Aorta (tissue), 5 donors: ENCODE data around the gene LPP. TPM values are rescaled to one million over a fixed set of nuclear protein-coding genes. Genes with fewer than 3 reads are reported as not detected.

Experiments
- ATAC-seq: fragments of 200-7000 bp; cut with Tn5 transposase; one replicate; pipeline ENCODE4 v1.9.1; 2022; ENCODE audit warnings: moderate library complexity; ENCODE audit not compliant: low FRiP score
- DNase-seq, 2 donors: peaks; one replicate each; pipeline ENCODE4 v3.0.0-alpha.2; 2020
- H3K27ac ChIP-seq, 2 donors: one replicate each; pipeline ENCODE4 v1.5.1; 2013; ENCODE audit warnings: low read length in 2 of 2, mild to moderate bottlenecking in 2 of 2, moderate library complexity in 2 of 2, control low read depth in 1 of 2, inconsistent platforms in 1 of 2, low read depth in 1 of 2
- H3K27me3 ChIP-seq, 2 donors: one replicate each; pipeline ENCODE4 v1.6.1; 2013; ENCODE audit warnings: control low read depth in 1 of 2, low read length in 1 of 2, mild to moderate bottlenecking in 1 of 2, moderate library complexity in 1 of 2; ENCODE audit not compliant: insufficient read depth in 2 of 2, control insufficient read depth in 1 of 2
- H3K36me3 ChIP-seq, 2 donors: one replicate each; pipeline ENCODE4 v1.6.1; 2013; ENCODE audit warnings: control low read depth in 1 of 2, low read length in 1 of 2, mild to moderate bottlenecking in 1 of 2; ENCODE audit not compliant: insufficient read depth in 2 of 2, control insufficient read depth in 1 of 2
- H3K4me1 ChIP-seq, 2 donors: one replicate each; pipeline ENCODE4 v1.6.1; 2013; ENCODE audit warnings: low read length in 2 of 2, control low read depth in 1 of 2, mild to moderate bottlenecking in 1 of 2, moderate library complexity in 1 of 2; ENCODE audit not compliant: insufficient read depth in 2 of 2, control insufficient read depth in 1 of 2
- H3K4me3 ChIP-seq, 2 donors: one replicate each; pipeline ENCODE4 v1.5.1; 2013; ENCODE audit warnings: low read length in 2 of 2, control low read depth in 1 of 2, mild to moderate bottlenecking in 1 of 2
- H3K9me3 ChIP-seq: one replicate; pipeline ENCODE4 v1.6.1; 2013; ENCODE audit warnings: mild to moderate bottlenecking, low read length; ENCODE audit not compliant: control insufficient read depth
- WGBS, 2 donors: extraction: QIAGEN DNeasy Blood & Tissue Kit; methylation state at CpG; one replicate each; pipeline ENCODE4 v1.1.7; 2013; 5-methylcytosine and 5-hydroxymethylcytosine counted together
- intact Hi-C, 2 donors: fragments of 100-400 bp; cut with DNase I; formaldehyde crosslinking; loops; one replicate each; pipeline versions ENCODE4 v1.14.2 to v1.15.0; 2022
- polyA plus RNA-seq, 2 donors: library from polyadenylated mRNA; stranded (reverse); fragments of 200-250 nt; gene quantifications; one replicate each; pipeline ENCODE4 v1.2.3, GENCODE V29; 2013
- total RNA-seq, 2 donors: library from RNA; stranded (reverse); fragmentation: NEBNext Ultra II Directional; extraction: Animal tissue kit (Norgen Biotek cat#: 25700); gene quantifications; one replicate each; pipeline ENCODE4 v1.2.1, GENCODE V29; 2021
- donor health status: healthy with polysubstance abuse.
- donor health status: Bipolar disorder and iron deficiency.
- donor health status: DM: no; HTN: no; CAD: no.
- donor health status: DM: no; HTN: no; CAD: no.
- donor health status: DM: yes; HTN: yes; CAD: no.

Gene LPP
- total and polyA plus RNA-seq, 4 donors: 37.7 to 2,536 (median 527) TPM

GRCh38 chr3:188574885-188575284, 420.9 kb downstream of the LPP start:
- WGBS, 2 donors: 72 to 76% methylated on average over 5 of the region's 5 CpGs
- no peak overlapping the region for H3K4me3 ChIP-seq
- no peaks in the 10 kb centered on the region for H3K36me3 ChIP-seq
- intact Hi-C loops: loop anchor here in 1 of 2 donors (5.0 to 10.0 kb wide), 2 partner anchors 370 to 523 kb away; no protein-coding TSS in a partner anchor
- DNase-seq (no peak), ATAC-seq (no peak)
- H3K4me1 ChIP-seq: peaks cover 6 to 16% of the 10 kb centered on the region in 2 donors
- no peaks in the 10 kb centered on the region for H3K27me3 ChIP-seq
- peak overlapping the region in 1 of 2 donors; percentile 51 for H3K27ac ChIP-seq
- H3K9me3 ChIP-seq: no peaks in the 10 kb centered on the region

- no peak for DNase-seq
- intact Hi-C loops: loop anchor here in 1 of 2 donors (5.0 to 10.0 kb wide), 2 partner anchors 369 to 523 kb away; no protein-coding TSS in a partner anchor
- Histone ChIP-seq H3K27me3 (no peaks in the 10 kb centered on the region), H3K4me3 (no peak overlapping the region), H3K27ac (no peak overlapping the region), H3K36me3 (no peaks in the 10 kb centered on the region), H3K4me1 (peaks cover 4 to 16% of the 10 kb centered on the region in 2 donors), H3K9me3 (no peaks in the 10 kb centered on the region)
- WGBS, 2 donors: 81 to 82% methylated on average over 6 of the region's 6 CpGs
- no peak for ATAC-seq
These were observed 421.5 kb downstream of the LPP start for GRCh38 chr3:188575501-188575900.

- no peak for DNase-seq
- Histone ChIP-seq H3K4me1 (peaks cover 4 to 13% of the 10 kb centered on the region in 2 donors), H3K27me3 (no peaks in the 10 kb centered on the region), H3K9me3 (no peaks in the 10 kb centered on the region), H3K27ac (peak overlapping the region in 1 of 2 donors; percentile 79), H3K36me3 (no peaks in the 10 kb centered on the region), H3K4me3 (no peak overlapping the region)
- no peak for ATAC-seq
- intact Hi-C loops: loop anchor here in 1 of 2 donors (5.0 to 10.0 kb wide), 2 partner anchors 367 to 525 kb away; no protein-coding TSS in a partner anchor
- 47 to 82% methylated on average over 1 to 2 of the region's 3 CpGs for WGBS, 2 donors
These were observed 423.6 kb downstream of the LPP start for GRCh38 chr3:188577539-188577938.

GRCh38 chr3:188578576-188579363, 424.8 kb downstream of the LPP start:
- H3K27me3 ChIP-seq: no peaks in the 10 kb centered on the region
- no peaks in the 10 kb centered on the region for H3K9me3 ChIP-seq
- DNase-seq: peak; percentile 77 to 86
- peak overlapping the region; percentile 79 to 100 for H3K27ac ChIP-seq
- 3 to 8% methylated on average over 6 of the region's 6 CpGs for WGBS, 2 donors
- intact Hi-C loops: loop anchor here in 1 of 2 donors (5.0 to 10.0 kb wide), 2 partner anchors 366 to 526 kb away; no protein-coding TSS in a partner anchor
- peak; percentile 88 for ATAC-seq
- no peaks in the 10 kb centered on the region for H3K36me3 ChIP-seq
- no peak overlapping the region for H3K4me3 ChIP-seq
- peaks cover 6 to 15% of the 10 kb centered on the region in 2 donors for H3K4me1 ChIP-seq

- intact Hi-C loops: loop anchor here in 1 of 2 donors (10.0 kb wide), 3 partner anchors 145 to 835 kb away; partner anchors contain the start of gene BCL6
- Histone ChIP-seq H3K4me1 (peaks cover 6 to 17% of the 10 kb centered on the region in 2 donors), H3K9me3 (no peaks in the 10 kb centered on the region), H3K4me3 (no peak overlapping the region), H3K27me3 (no peaks in the 10 kb centered on the region), H3K36me3 (no peaks in the 10 kb centered on the region), H3K27ac (peak overlapping the region in 1 of 2 donors; percentile 61)
- no peak for ATAC-seq
- 62 to 67% methylated on average over 1 of the region's 1 CpG for WGBS, 2 donors
- no peak for DNase-seq
These were observed 426.3 kb downstream of the LPP start for GRCh38 chr3:188580223-188580622.

- H3K27ac ChIP-seq: peak overlapping the region in 1 of 2 donors; percentile 61
- 96% methylated on average over 1 of the region's 1 CpG for WGBS, 2 donors
- no peaks in the 10 kb centered on the region for H3K9me3 ChIP-seq
- intact Hi-C loops: loop anchor here in 1 of 2 donors (10.0 kb wide), 3 partner anchors 146 to 836 kb away; partner anchors contain the start of gene BCL6
- peaks cover 6 to 13% of the 10 kb centered on the region in 2 donors for H3K4me1 ChIP-seq
- no peak overlapping the region for H3K4me3 ChIP-seq
- no peak for DNase-seq
- ATAC-seq: no peak
- no peaks in the 10 kb centered on the region for H3K27me3 ChIP-seq
- H3K36me3 ChIP-seq: no peaks in the 10 kb centered on the region
These were observed 426.7 kb downstream of the LPP start for GRCh38 chr3:188580659-188581058.

- Histone ChIP-seq H3K27ac (peak overlapping the region; percentile 30 to 61), H3K9me3 (no peaks in the 10 kb centered on the region), H3K4me1 (peaks cover 4 to 12% of the 10 kb centered on the region in 2 donors), H3K27me3 (no peaks in the 10 kb centered on the region), H3K4me3 (no peak overlapping the region), H3K36me3 (no peaks in the 10 kb centered on the region)
- intact Hi-C loops: loop anchor here in 1 of 2 donors (10.0 kb wide), 3 partner anchors 147 to 837 kb away; partner anchors contain the start of gene BCL6
- WGBS, 2 donors: 89 to 92% methylated on average over 4 of the region's 4 CpGs
- no peak for DNase-seq
- ATAC-seq: no peak
These were observed 427.4 kb downstream of the LPP start for GRCh38 chr3:188581365-188581764.

GRCh38 chr3:188581792-188582191, 427.8 kb downstream of the LPP start:
- intact Hi-C loops: loop anchor here in 1 of 2 donors (10.0 kb wide), 3 partner anchors 147 to 837 kb away; partner anchors contain the start of gene BCL6
- WGBS, 2 donors: 34 to 41% methylated on average over 4 of the region's 4 CpGs
- Histone ChIP-seq H3K4me3 (no peak overlapping the region), H3K27ac (peak overlapping the region in 1 of 2 donors; percentile 61), H3K27me3 (no peaks in the 10 kb centered on the region), H3K9me3 (no peaks in the 10 kb centered on the region), H3K4me1 (peaks cover 4 to 9% of the 10 kb centered on the region in 2 donors), H3K36me3 (no peaks in the 10 kb centered on the region)
- ATAC-seq (no peak), DNase-seq (no peak)
